ENCODE data around the gene TOR1A. TPM values are rescaled to one million over a fixed set of nuclear protein-coding genes. Genes with fewer than 3 reads are reported as not detected.
"Not testable (repeated sequence)": the region's sequence is repeated elsewhere in the genome, so short reads cannot be mapped to it uniquely, and the experiment has no call there.

Gene TOR1A
- total RNA-seq, 4 donors from 2014 or later: 33.9 to 45.9 (median 38.2) TPM

DNA sequence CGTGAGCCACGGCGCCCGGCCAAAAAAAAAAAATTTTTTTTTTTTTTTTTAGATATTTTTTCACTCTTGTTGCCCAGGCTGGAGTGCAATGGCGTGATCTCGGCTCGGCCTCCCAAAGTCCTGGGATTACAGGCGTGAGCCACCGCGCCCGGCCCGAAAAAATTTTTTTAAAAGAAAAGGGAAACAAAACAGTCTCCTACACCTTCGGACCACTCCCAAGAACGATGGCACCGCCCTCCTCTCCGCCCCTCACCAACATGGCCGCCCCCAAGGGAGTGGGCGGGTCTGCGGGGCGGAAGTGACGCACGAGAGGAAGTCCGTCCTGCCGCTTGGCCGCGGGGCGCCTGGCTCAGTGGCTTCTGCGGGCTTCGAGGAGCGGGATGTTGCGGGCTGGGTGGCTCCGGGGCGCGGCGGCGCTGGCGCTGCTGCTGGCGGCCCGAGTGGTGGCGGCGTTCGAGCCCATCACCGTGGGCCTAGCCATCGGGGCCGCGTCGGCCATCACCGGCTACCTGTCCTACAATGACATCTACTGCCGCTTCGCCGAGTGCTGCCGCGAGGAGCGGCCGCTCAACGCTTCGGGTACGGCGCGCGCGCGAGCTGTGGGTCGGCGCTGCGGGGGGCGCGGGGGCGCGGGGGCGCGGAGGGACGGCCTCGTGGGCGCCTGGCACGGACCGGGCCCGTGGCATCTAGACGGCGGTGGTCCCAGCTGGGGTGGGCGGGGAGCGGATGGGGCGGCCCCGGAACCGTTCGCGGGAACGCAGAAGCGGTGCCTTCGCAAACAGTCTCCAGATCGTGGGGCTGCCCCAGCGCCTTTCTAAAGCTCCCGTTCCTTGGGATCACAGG is 20.9 kb downstream of the TOR1A start, which contains the start of gene TOR1B:
TSS of gene TOR1B (plus strand) at position 352 of the 843 bp plus-strand sequence. CDS start at position 381, 29 bp downstream.
- Histone ChIP-seq H3K27me3 (no peaks in the 10 kb centered on the region), H3K4me1 (peaks cover 0 to 12% (median 8%) of the 10 kb centered on the region in 3 donors), H3K9me3 (no peaks in the 10 kb centered on the region), H3K36me3 (peaks cover 0 to 34% of the 10 kb centered on the region in 2 donors), H3K27ac (peak within 1 kb of the TSS; percentile 41 to 95 (median 94)), H3K4me3 (peak within 1 kb of the TSS; percentile 62 to 96)
- ATAC-seq: peak; percentile 99
- WGBS, 2 donors (ENCODE audit: low coverage in 1 of 2): 0% methylated on average over 1 to 10 of the region's 93 CpGs
- TF ChIP-seq EP300 (IDR thresholded peaks at IDR 0.05) (no peak), POLR2AphosphoS5 (IDR thresholded peaks at IDR 0.05) (peak; percentile 88), POLR2A (IDR thresholded peaks at IDR 0.05) (peak; percentile 77 to 86)
- TF ChIP-seq, protein P1, sequence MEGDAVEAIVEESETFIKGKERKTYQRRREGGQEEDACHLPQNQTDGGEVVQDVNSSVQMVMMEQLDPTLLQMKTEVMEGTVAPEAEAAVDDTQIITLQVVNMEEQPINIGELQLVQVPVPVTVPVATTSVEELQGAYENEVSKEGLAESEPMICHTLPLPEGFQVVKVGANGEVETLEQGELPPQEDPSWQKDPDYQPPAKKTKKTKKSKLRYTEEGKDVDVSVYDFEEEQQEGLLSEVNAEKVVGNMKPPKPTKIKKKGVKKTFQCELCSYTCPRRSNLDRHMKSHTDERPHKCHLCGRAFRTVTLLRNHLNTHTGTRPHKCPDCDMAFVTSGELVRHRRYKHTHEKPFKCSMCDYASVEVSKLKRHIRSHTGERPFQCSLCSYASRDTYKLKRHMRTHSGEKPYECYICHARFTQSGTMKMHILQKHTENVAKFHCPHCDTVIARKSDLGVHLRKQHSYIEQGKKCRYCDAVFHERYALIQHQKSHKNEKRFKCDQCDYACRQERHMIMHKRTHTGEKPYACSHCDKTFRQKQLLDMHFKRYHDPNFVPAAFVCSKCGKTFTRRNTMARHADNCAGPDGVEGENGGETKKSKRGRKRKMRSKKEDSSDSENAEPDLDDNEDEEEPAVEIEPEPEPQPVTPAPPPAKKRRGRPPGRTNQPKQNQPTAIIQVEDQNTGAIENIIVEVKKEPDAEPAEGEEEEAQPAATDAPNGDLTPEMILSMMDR (IDR thresholded peaks at IDR 0.05): peak in 1 of 4 experiments; percentile 22

DNA sequence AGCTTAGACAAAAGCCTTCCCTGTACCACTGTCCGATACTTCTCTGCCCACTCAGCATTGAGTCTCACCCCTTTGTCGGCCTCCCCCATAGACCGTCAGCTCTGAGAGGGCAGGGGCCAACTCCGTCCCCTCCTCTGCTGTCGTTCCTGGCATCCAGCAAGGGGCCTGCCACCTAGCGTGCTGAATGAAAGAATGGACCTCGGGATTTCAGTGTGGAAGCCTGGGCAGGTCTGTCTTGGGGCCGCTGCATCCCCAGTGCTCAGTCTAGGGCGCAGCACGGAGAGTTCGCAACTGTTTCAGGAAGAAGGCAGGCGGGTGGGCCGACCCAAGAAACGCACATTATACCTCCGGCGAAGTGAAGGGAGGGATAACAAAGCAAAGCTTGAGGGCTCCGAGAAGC is 22.4 kb downstream of the TOR1A start:
- no peak overlapping the region for H3K27ac ChIP-seq
- peaks cover 0 to 20% of the 10 kb centered on the region in 2 donors for H3K36me3 ChIP-seq
- H3K27me3 ChIP-seq: no peaks in the 10 kb centered on the region
- no peaks in the 10 kb centered on the region for H3K9me3 ChIP-seq
- peaks cover 0 to 12% (median 8%) of the 10 kb centered on the region in 3 donors for H3K4me1 ChIP-seq
- 72 to 100% methylated on average over 2 to 11 of the region's 17 CpGs for WGBS, 2 donors (ENCODE audit: low coverage in 1 of 2)
- TF ChIP-seq POLR2A (IDR thresholded peaks at IDR 0.05) (no peak), POLR2AphosphoS5 (IDR thresholded peaks at IDR 0.05) (no peak)
- TF ChIP-seq, protein P1 (IDR thresholded peaks at IDR 0.05): no peak
- H3K4me3 ChIP-seq: no peak overlapping the region
- no peak for ATAC-seq

DNA sequence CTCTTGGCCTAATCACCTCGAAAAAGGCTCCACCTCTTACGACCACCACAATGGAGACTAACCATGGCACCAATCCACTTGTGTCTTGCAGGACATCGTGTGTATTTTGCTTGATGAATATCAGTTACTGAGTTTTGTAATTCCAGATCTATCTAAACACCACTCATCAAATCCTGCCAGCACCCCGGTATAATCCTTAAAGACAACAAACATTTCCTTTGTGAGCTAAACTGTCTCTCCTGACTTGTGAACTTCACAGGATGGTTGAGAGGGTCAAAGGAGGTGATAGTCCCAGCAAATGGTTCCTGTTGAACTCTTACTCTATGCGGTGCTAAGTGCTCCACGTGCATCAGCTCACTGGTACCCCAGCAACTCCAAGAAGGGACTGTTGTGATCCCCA is 25.0 kb downstream of the TOR1A start:
- 23 to 36% methylated on average over 5 to 6 of the region's 6 CpGs for WGBS, 2 donors (ENCODE audit: low coverage in 1 of 2)
- no peaks in the 10 kb centered on the region for H3K36me3 ChIP-seq

DNA sequence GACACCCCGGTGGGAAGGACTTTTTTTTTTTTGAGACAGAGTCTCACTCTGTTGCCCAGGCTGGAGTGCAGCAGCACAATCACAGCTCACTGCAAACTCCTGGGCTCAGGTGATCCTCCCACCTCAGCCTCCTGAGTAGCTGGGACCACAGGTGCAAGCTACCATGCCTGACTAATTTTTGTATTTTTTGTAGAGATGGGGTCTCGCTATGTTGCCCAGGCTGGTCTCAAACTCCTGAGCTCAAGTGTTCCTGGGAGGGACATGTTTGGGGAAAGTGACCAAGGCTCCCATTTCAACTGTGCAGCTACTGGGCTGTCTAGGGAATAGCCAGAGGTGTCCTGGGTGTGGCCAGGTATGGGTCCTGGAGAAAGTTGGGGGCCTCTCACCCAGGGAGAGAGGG is 27.9 kb downstream of the TOR1A start:
- 86% methylated on average over 2 of the region's 2 CpGs; no CpG with 5 or more reads in 1 of the 2 donors for WGBS, 2 donors (ENCODE audit: low coverage in 1 of 2)

More for the DNA sequence above, 25.0 kb downstream of the TOR1A start:
- TF ChIP-seq POLR2AphosphoS5 (IDR thresholded peaks at IDR 0.05) (no peak), POLR2A (IDR thresholded peaks at IDR 0.05) (no peak), EP300 (IDR thresholded peaks at IDR 0.05) (no peak)
- TF ChIP-seq, protein P1 (IDR thresholded peaks at IDR 0.05): no peak
- ATAC-seq: no peak
- no peak overlapping the region for H3K4me3 ChIP-seq
- no peaks in the 10 kb centered on the region for H3K9me3 ChIP-seq
- no peak overlapping the region for H3K27ac ChIP-seq
- peaks cover 0 to 6% (median 4%) of the 10 kb centered on the region in 3 donors for H3K4me1 ChIP-seq
- H3K27me3 ChIP-seq: peaks cover 14% of the 10 kb centered on the region

DNA sequence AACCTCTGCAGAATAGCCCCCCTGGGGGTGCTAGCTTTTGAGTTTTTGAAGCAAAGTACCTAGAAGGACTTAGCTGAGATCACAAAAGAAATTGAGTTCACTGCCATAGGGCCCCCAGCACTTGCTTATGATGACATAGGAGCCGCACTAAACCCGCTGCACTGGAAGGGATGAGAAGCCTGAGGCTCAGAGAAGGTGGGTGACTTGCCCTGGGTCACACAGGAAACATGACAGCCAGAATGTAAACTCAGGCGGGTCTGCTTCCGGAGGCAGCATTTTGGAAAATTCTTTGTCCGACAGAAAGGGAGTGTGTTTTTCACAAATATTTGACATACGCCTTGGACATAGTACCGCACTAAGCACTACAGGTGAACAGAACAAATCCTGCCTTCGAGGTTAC is 29.4 kb downstream of the TOR1A start:
- WGBS, 2 donors (ENCODE audit: low coverage in 1 of 2): 69% methylated on average over 6 of the region's 8 CpGs; no CpG with 5 or more reads in 1 of the 2 donors

More for the DNA sequence above, 27.9 kb downstream of the TOR1A start:
- not testable (repeated sequence) for H3K27ac ChIP-seq, H3K9me3 ChIP-seq, H3K36me3 ChIP-seq, H3K4me1 ChIP-seq, H3K4me3 ChIP-seq, ATAC-seq
- H3K27me3 ChIP-seq: peaks cover 14% of the 10 kb centered on the region

More for the DNA sequence above, 29.4 kb downstream of the TOR1A start:
- TF ChIP-seq EP300 (IDR thresholded peaks at IDR 0.05) (no peak), POLR2A (IDR thresholded peaks at IDR 0.05) (no peak), POLR2AphosphoS5 (IDR thresholded peaks at IDR 0.05) (no peak)
- TF ChIP-seq, protein P1 (IDR thresholded peaks at IDR 0.05): no peak
- Histone ChIP-seq H3K36me3 (no peaks in the 10 kb centered on the region), H3K27ac (no peak overlapping the region), H3K4me3 (no peak overlapping the region), H3K4me1 (no peaks in the 10 kb centered on the region), H3K27me3 (peaks cover 14% of the 10 kb centered on the region), H3K9me3 (no peaks in the 10 kb centered on the region)
- ATAC-seq: no peak

All from gastroesophageal sphincter (tissue), 4 donors.